HG03354 (cell line): ENCODE data around the gene TLDC2.

ENCODE experiments used
- ATAC-seq: cut with Tn5 transposase; IDR thresholded peaks from one replicate; pipeline ENCODE4 v1.9.1; 2021; ENCODE audit warnings: mild to moderate bottlenecking; ENCODE audit not compliant: unreplicated experiment, poor library complexity, severe bottlenecking

TLDC2 gene

GRCh38 chr20:36849333-36850065, 26.4 kb upstream of the TLDC2 start:
- ATAC-seq = no peak

GRCh38 chr20:36850759-36851158, 25.2 kb upstream of the TLDC2 start:
- ATAC-seq = no peak

- no peak for ATAC-seq
Measured at GRCh38 chr20:36851490-36851889, 24.4 kb upstream of the TLDC2 start.

- no peak for ATAC-seq
Measured at GRCh38 chr20:36852187-36852586, 23.8 kb upstream of the TLDC2 start.

GRCh38 chr20:36854348-36855240, 21.3 kb upstream of the TLDC2 start:
- no peak for ATAC-seq

- ATAC-seq = no peak
Measured at GRCh38 chr20:36855241-36855657, 20.7 kb upstream of the TLDC2 start.

GRCh38 chr20:36856195-36856594, 19.7 kb upstream of the TLDC2 start:
- no peak for ATAC-seq

- no peak for ATAC-seq
Measured at GRCh38 chr20:36856691-36857635, 19.0 kb upstream of the TLDC2 start.

- ATAC-seq = no peak
Measured at GRCh38 chr20:36859282-36859555, 16.7 kb upstream of the TLDC2 start.

GRCh38 chr20:36859700-36860330, 16.1 kb upstream of the TLDC2 start:
- ATAC-seq = no peak

GRCh38 chr20:36860339-36860738, 15.6 kb upstream of the TLDC2 start:
- no peak for ATAC-seq

- no peak for ATAC-seq
Measured at GRCh38 chr20:36860811-36861624, 14.9 kb upstream of the TLDC2 start.

GRCh38 chr20:36861625-36861874, 14.4 kb upstream of the TLDC2 start:
- no peak for ATAC-seq

- ATAC-seq = no peak
Measured at GRCh38 chr20:36861875-36862801, 13.8 kb upstream of the TLDC2 start.

GRCh38 chr20:36862857-36863668, 12.9 kb upstream of the TLDC2 start:
- peak; percentile 55 for ATAC-seq

- no peak for ATAC-seq
Measured at GRCh38 chr20:36865076-36865860, 10.7 kb upstream of the TLDC2 start.

GRCh38 chr20:36865861-36866149, 10.1 kb upstream of the TLDC2 start:
- ATAC-seq = no peak
